Raji (cell line): ENCODE measurements around the gene IRF8.
A peak's percentile ranks its signal among the peaks of the same experiment; 100 is the strongest.

Experiments used
- POLR2A ChIP-seq: IDR thresholded peaks from 2 replicates; pipeline ENCODE4 v1.6.1; 2011; ENCODE audit warnings: low read depth, low read length, control low read depth; ENCODE audit not compliant: insufficient read depth

IRF8 gene

DNA sequence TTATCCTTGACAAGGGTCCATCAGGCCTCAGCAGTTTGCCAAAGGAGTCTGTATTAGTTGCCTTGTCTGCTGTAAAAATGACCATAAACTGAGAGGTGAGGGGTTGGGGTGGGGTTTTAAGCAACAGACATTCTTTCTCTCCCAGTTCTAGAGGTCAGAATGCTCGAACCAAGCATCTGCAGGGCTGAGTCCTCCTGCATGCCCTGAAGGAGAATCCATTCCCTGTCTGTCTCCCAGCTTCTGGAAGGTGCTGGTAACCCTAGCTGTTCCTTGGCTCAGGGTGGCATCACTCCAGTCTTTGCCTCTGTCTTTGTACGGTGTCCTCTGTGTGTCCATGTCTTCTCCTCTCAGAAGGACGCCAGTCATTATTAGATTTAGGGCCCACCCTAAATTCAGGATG is 17.5 kb upstream of the IRF8 start:
- TF ChIP-seq POLR2A = no peak

DNA sequence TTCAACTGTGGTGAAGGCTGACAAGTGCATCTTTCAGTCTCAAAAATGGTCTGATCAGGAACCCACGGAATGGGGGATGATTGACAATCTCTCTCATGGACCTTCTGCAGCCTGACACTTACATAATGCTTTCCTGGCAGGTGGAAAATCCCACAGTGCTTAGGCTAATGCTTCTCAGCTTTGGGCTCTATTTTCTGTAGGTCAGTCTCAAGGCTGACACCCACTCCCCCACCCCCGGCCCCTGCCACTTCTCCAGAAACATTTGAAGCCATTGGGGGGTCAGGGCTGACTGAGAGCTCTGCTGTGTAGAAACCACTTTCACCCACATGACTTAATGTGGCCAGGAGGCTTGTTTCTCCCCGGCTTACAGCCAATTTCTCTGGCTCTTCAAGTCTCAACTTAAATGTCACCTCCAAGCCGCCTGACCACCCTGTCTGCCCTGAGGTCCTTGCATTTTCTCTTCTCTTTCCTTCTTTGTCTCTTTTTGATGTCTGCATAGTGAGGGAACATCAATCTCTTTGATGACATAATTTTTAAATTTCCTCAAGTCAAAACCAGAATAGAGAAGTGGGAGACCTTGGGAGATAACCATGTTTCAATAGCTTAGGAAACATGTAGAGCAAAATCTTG is 16.7 kb upstream of the IRF8 start:
- TF ChIP-seq POLR2A = no peak

DNA sequence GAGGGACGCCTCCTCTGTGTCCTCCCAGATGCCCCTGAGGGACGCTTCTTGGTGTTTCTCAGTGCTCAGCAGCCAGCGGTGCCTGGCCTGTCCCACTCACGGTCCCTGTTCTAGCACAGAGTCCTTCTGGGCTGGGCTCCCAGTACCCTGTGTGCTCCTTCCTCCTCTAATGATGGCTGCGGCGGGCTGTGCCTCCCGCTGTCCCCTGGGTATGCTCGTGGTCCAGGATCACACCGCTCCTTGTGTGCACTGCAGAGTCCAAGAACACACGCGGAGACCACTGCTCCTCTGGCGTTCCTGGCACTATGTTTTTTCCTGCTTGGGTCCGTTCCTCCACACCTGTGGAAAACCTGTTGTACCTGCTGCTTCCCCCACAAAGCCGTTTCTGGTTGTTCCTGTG is 15.1 kb upstream of the IRF8 start:
- no peak for TF ChIP-seq POLR2A

GRCh38 chr16:85884808-85885463 is 14.0 kb upstream of the IRF8 start:
- no peak for TF ChIP-seq POLR2A

- no peak for TF ChIP-seq POLR2A
These were observed 13.4 kb upstream of the IRF8 start for GRCh38 chr16:85885537-85885936.

GRCh38 chr16:85888405-85889331 is 10.3 kb upstream of the IRF8 start:
- TF ChIP-seq POLR2A = peak; percentile 44; the same call in 1 of the 2 replicates

GRCh38 chr16:85891033-85891775 is 7.8 kb upstream of the IRF8 start:
- TF ChIP-seq POLR2A = no peak

GRCh38 chr16:85891776-85892166 is 7.2 kb upstream of the IRF8 start:
- no peak for TF ChIP-seq POLR2A

DNA sequence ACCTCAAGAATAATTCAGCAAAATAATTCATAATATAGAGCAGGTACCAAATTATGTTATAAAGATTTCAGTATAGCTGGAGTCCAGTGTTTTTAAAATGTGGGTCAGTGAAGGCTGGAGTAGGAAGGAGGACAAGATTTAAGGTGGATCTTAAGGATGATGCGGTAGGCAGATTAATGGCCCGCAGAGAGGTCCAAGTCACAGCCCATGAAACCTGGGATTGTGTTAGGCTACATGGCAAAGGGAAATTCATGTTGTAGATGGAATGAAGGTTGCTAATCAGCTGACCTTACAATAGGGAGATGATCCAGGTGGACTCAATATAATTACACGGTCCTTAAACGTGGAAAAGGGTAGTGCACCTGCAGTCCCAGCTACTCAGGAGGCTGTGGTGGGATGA is 6.2 kb upstream of the IRF8 start:
- TF ChIP-seq POLR2A = no peak

GRCh38 chr16:85894266-85894665 is 4.7 kb upstream of the IRF8 start:
- TF ChIP-seq POLR2A = no peak

- no peak for TF ChIP-seq POLR2A
These were observed 1.6 kb upstream of the IRF8 start for GRCh38 chr16:85897382-85897781.

GRCh38 chr16:85899444-85899843 is 482 bp downstream of the IRF8 start:
- TF ChIP-seq POLR2A = no peak

GRCh38 chr16:85900027-85900792 is 1.2 kb downstream of the IRF8 start:
- TF ChIP-seq POLR2A = peak; percentile 41; the same call in 1 of the 2 replicates

DNA sequence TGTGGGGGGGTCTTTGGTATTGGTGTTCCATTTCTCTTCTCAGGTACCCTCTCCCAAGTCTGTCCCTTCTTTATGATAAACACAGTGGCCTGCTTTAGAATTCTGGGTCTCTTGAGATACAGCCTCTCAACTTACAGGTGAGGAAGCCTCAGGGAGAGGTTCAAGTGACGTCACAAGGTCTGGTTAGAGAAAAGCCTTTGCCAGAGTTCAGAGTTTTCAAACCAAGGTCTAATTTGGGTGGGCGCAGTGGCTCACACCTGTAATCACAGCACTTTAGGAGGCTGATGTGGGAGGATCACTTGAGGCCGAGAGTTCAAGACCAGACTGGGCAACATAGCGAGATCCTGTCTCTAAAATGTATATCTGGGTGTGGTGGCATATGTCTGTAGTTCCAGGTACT is 2.1 kb downstream of the IRF8 start:
- TF ChIP-seq POLR2A = no peak
